K562 (cell line): Measurements from ENCODE around the gene MRPS18B. TPM values are rescaled to one million over a fixed set of nuclear protein-coding genes. Genes with fewer than 3 reads are reported as not detected.

ENCODE experiments used
- CBX5 ChIP-seq: IDR thresholded peaks from 2 replicates; pipeline ENCODE4 v1.6.1; 2014; ENCODE audit warnings: low read depth, borderline replicate concordance
- CHD2 ChIP-seq: IDR thresholded peaks from 2 replicates; pipeline ENCODE4 v1.6.1; 2011; ENCODE audit warnings: low read depth, low read length
- FOSL1 ChIP-seq: fragments of 200-800 bp; sonication (Bioruptor generic); conservative IDR thresholded peaks from 2 replicates; pipeline ENCODE4 v1.6.1; 2016; ENCODE audit warnings: missing genetic modification characterization, missing compliant biosample characterization
- FOXO4 ChIP-seq: fragments of 450-650 bp; formaldehyde crosslinking; IDR thresholded peaks from 2 replicates; pipeline ENCODE4 v1.4.0; 2020; ENCODE audit warnings: mild to moderate bottlenecking, moderate library complexity
- HMG20A ChIP-seq: fragments of 450-650 bp; formaldehyde crosslinking; conservative IDR thresholded peaks from 2 replicates; pipeline ENCODE4 v1.4.0; 2020; ENCODE audit warnings: mild to moderate bottlenecking, mixed read lengths
- HNRNPLL ChIP-seq: fragments of 200-400 bp; formaldehyde crosslinking; IDR thresholded peaks from 2 replicates; pipeline ENCODE4 v1.6.1; 2017; ENCODE audit warnings: low read length, low read depth, mild to moderate bottlenecking; ENCODE audit not compliant: poor library complexity, severe bottlenecking
- ILF3 ChIP-seq: fragments of 450-650 bp; IDR thresholded peaks from 2 replicates; pipeline ENCODE4 v1.6.1; 2018; ENCODE audit warnings: antibody characterized with exemption, mild to moderate bottlenecking, moderate library complexity, borderline replicate concordance
- MYBL2 ChIP-seq, 2 experiments: fragments of 450-650 bp in 1 of 2; sonication (generic) in 1 of 2; formaldehyde crosslinking in 1 of 2; IDR thresholded peaks; 2 replicates each; pipeline versions ENCODE4 v1.6.1 to v1.8.1; 2017 to 2022; ENCODE audit warnings: borderline replicate concordance in 1 of 2, inconsistent platforms in 1 of 2, low read depth in 1 of 2, mild to moderate bottlenecking in 1 of 2, missing genetic modification reagents in 1 of 2, moderate library complexity in 1 of 2
- NKRF ChIP-seq: fragments of 450-650 bp; IDR thresholded peaks from 2 replicates; pipeline ENCODE4 v1.6.1; 2016; ENCODE audit warnings: borderline replicate concordance
- PRMT5 ChIP-seq: sonication (generic); formaldehyde crosslinking; IDR thresholded peaks from 2 replicates; pipeline ENCODE4 v1.5.0; 2020; ENCODE audit warnings: missing genetic modification reagents
- REST ChIP-seq, 2 experiments: fragments of 450-650 bp; formaldehyde crosslinking in 1 of 2; IDR thresholded peaks; 2 replicates each; pipeline versions ENCODE4 v1.4.0 to v1.6.1; 2014 to 2020; ENCODE audit warnings: mild to moderate bottlenecking in 2 of 2, borderline replicate concordance in 1 of 2, low read depth in 1 of 2
- SRSF1 ChIP-seq: fragments of 200-400 bp; formaldehyde crosslinking; IDR thresholded peaks from 2 replicates; pipeline ENCODE4 v1.6.1; 2017; ENCODE audit warnings: mild to moderate bottlenecking, low read depth, low read length, moderate library complexity
- TAF1 ChIP-seq: IDR thresholded peaks from 2 replicates; pipeline ENCODE4 v1.6.1; 2011; ENCODE audit warnings: mild to moderate bottlenecking, low read length, moderate library complexity; ENCODE audit not compliant: insufficient read depth, control insufficient read depth, severe bottlenecking; ENCODE audit errors: extremely low read depth
- TBP ChIP-seq: optimal IDR thresholded peaks from 2 replicates; pipeline ENCODE3; 2011; ENCODE audit warnings: low read depth, low read length, improper control_type of control experiment
- polyA plus RNA-seq, 8 experiments: library from polyadenylated mRNA; depleted of rRNA in 4 of 8; stranded (reverse) in 5 of 8; unstranded in 3 of 8; fragments of >200 nt; fragmentation: Nextera tagmentation in 2 of 8; fragmentation: Illumina TruSeq in 1 of 8; extraction: Ambion mirVana in 2 of 8; extraction: Trizol in 1 of 8; gene quantifications; 2 replicates each; pipeline versions ENCODE4 v1.2.1 to v1.2.3, GENCODE V29; 2011 to 2014; ENCODE audit warnings: inconsistent platforms in 1 of 8, missing spikeins in 1 of 8
- total RNA-seq, 7 experiments: library from RNA; depleted of rRNA in 6 of 7; stranded (reverse); fragments of >200 nt in 6 of 7; fragmentation: Illumina TruSeq in 2 of 7; extraction: Trizol in 2 of 7; gene quantifications; 2 replicates each; pipeline versions ENCODE4 v1.2.1 to v1.2.3, GENCODE V29; 2011 to 2021; ENCODE audit warnings: low replicate concordance in 1 of 7

MRPS18B gene
- total and polyA plus RNA-seq, 9 of the 15 experiments (the other 6 are each of a cell fraction or from before 2014, with no cell fraction given), result 132 to 383 (median 178) TPM

- TF ChIP-seq REST (IDR thresholded peaks at IDR 0.05; ENCODE audit: borderline replicate concordance) (no peak), REST (CRISPR knock-in tag; IDR thresholded peaks at IDR 0.05; ENCODE audit: low read depth) (no peak), ILF3 (peak; percentile 85), CBX5 (no peak), CHD2 (no peak), SRSF1 (no peak), NKRF (no peak), HNRNPLL (no peak), FOSL1 (no peak; the same call in 1 of the 2 replicates), HMG20A (CRISPR knock-in tag) (no peak; the same call in 1 of the 2 replicates), TBP (no peak), FOXO4 (CRISPR knock-in tag) (no peak), MYBL2 (IDR thresholded peaks at IDR 0.05; ENCODE audit: low read depth) (no peak), MYBL2 (CRISPR knock-in tag; IDR thresholded peaks at IDR 0.05; ENCODE audit: borderline replicate concordance) (no peak), PRMT5 (CRISPR knock-in tag) (no peak), TAF1 (no peak)
Measured at GRCh38 chr6:30614044-30614842, 3.4 kb upstream of the MRPS18B start (continued).
